Measurements from ENCODE around the gene SLAMF9. TPM values are rescaled to one million over a fixed set of nuclear protein-coding genes. Genes with fewer than 3 reads are reported as not detected.

The SLAMF9 gene
- total and polyA plus RNA-seq, 2 experiments from 2014 or later = 0.48 TPM; not detected in 1

DNA sequence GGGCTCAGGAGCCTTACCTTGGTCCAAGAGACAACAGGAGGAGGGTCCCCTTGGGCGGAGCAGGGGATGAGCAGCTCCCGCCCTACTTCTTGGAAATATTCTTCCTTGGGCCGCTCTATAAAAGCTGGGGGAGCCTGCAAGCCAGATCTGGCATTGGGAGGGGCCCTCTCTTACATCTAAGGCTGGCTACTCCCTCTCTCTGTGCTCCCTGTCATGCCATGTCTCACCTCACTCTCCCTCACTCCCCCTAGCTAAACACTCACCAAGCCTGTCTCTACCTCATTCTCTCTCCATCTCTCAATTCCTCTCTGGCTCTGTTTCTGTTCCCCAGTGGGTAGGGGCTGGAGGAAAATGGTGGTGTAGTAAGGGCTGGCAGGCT lies 22.3 kb downstream of the SLAMF9 start:
- no peak overlapping the region for H3K9ac ChIP-seq
- in situ Hi-C loops (cut with MboI) = no loop called here
- no peaks in the 10 kb centered on the region for H3K9me2 ChIP-seq (ENCODE audit: insufficient read depth)
- 88 to 100% methylated on average over 3 of the region's 3 CpGs for WGBS, 2 experiments (ENCODE audit: low coverage in 1 of 2, low lambda C conversion rate in 2 of 2, missing lambda C conversion rate in 2 of 2)
- TF ChIP-seq EZH2 (IDR thresholded peaks at IDR 0.05; ENCODE audit: insufficient read depth, poor library complexity, severe bottlenecking) (no peak), EZH2phosphoT487 (IDR thresholded peaks at IDR 0.05; ENCODE audit: insufficient read depth, low read depth) (no peak)
- DNase-seq = no peak
- H3F3A ChIP-seq (ENCODE audit: insufficient read depth) = no peaks in the 10 kb centered on the region
- H3K27me3 ChIP-seq (replicated peaks; ENCODE audit: insufficient read depth) = no peaks in the 10 kb centered on the region
- no peak overlapping the region for H3K27ac ChIP-seq
- no peaks in the 10 kb centered on the region for H3K4me1 ChIP-seq (ENCODE audit: insufficient read depth)
- H3K4me3 ChIP-seq = no peak overlapping the region
- H3K36me3 ChIP-seq (ENCODE audit: low read depth) = no peaks in the 10 kb centered on the region
- no peak overlapping the region for H3K4me2 ChIP-seq (ENCODE audit: unreplicated experiment)
- H2AFZ ChIP-seq = no peak overlapping the region
- no peaks in the 10 kb centered on the region for H3K79me2 ChIP-seq (ENCODE audit: insufficient read depth)
- no peaks in the 10 kb centered on the region for H3K9me3 ChIP-seq (ENCODE audit: low read depth)
- no peaks in the 10 kb centered on the region for H4K20me1 ChIP-seq (ENCODE audit: insufficient read depth)

GRCh38 chr1:159931101-159931794 lies 22.8 kb downstream of the SLAMF9 start:
- no peak for TF ChIP-seq EZH2 (IDR thresholded peaks at IDR 0.05; ENCODE audit: insufficient read depth, poor library complexity, severe bottlenecking)
- TF ChIP-seq EZH2phosphoT487 (IDR thresholded peaks at IDR 0.05; ENCODE audit: insufficient read depth, low read depth) = no peak
- 60 to 69% methylated on average over 13 of the region's 13 CpGs for WGBS, 2 experiments (ENCODE audit: low coverage in 1 of 2, low lambda C conversion rate in 2 of 2, missing lambda C conversion rate in 2 of 2)
- Histone ChIP-seq H3K9ac (no peak overlapping the region), H3K27ac (no peak overlapping the region), H3K27me3 (replicated peaks; ENCODE audit: insufficient read depth) (no peaks in the 10 kb centered on the region), H3F3A (ENCODE audit: insufficient read depth) (no peaks in the 10 kb centered on the region), H3K4me3 (no peak overlapping the region), H3K4me2 (ENCODE audit: unreplicated experiment) (no peak overlapping the region), H3K79me2 (ENCODE audit: insufficient read depth) (no peaks in the 10 kb centered on the region), H4K20me1 (ENCODE audit: insufficient read depth) (no peaks in the 10 kb centered on the region), H3K4me1 (ENCODE audit: insufficient read depth) (no peaks in the 10 kb centered on the region), H3K9me2 (ENCODE audit: insufficient read depth) (no peaks in the 10 kb centered on the region), H3K9me3 (ENCODE audit: low read depth) (no peaks in the 10 kb centered on the region), H3K36me3 (ENCODE audit: low read depth) (no peaks in the 10 kb centered on the region), H2AFZ (no peak overlapping the region)
- DNase-seq = no peak
- in situ Hi-C loops (cut with MboI) = no loop called here

GRCh38 chr1:159930634-159931033 lies 23.4 kb downstream of the SLAMF9 start:
- 89 to 91% methylated on average over 8 of the region's 8 CpGs for WGBS, 2 experiments (ENCODE audit: low coverage in 1 of 2, low lambda C conversion rate in 2 of 2, missing lambda C conversion rate in 2 of 2)
- no peaks in the 10 kb centered on the region for H3K9me3 ChIP-seq (ENCODE audit: low read depth)
- H3K27ac ChIP-seq = no peak overlapping the region

DNA sequence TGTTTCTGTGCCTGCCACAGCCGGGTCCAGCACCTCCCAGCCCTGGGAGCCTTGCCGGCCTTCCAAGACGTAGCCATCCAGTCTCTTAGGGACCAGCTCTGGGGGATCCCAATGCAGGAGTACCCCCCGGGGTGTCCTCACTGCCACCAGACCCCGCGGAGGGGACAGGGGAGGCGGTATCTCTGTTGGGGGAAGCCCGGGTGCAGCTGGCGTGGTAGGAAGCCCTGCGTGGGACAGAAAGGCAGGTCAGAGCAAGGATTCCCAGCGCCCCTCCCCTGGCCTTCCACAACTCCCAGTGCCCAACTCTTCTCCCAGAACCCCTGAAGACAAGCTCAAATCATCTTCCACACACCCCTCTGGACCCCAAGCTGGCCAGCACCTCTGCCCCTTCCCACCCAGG lies 23.8 kb downstream of the SLAMF9 start:
- H3K27ac ChIP-seq = no peak overlapping the region
- no peak overlapping the region for H3K9ac ChIP-seq
- no peaks in the 10 kb centered on the region for H3K79me2 ChIP-seq (ENCODE audit: insufficient read depth)
- in situ Hi-C loops (cut with MboI) = no loop called here
- H3K36me3 ChIP-seq (ENCODE audit: low read depth) = no peaks in the 10 kb centered on the region
- TF ChIP-seq EZH2phosphoT487 (IDR thresholded peaks at IDR 0.05; ENCODE audit: insufficient read depth, low read depth) (no peak), EZH2 (IDR thresholded peaks at IDR 0.05; ENCODE audit: insufficient read depth, poor library complexity, severe bottlenecking) (no peak)
- H3K4me3 ChIP-seq = no peak overlapping the region
- no peak overlapping the region for H3K4me2 ChIP-seq (ENCODE audit: unreplicated experiment)
- no peaks in the 10 kb centered on the region for H3K9me3 ChIP-seq (ENCODE audit: low read depth)
- no peaks in the 10 kb centered on the region for H3K27me3 ChIP-seq (replicated peaks; ENCODE audit: insufficient read depth)
- no peak overlapping the region for H2AFZ ChIP-seq
- no peaks in the 10 kb centered on the region for H3F3A ChIP-seq (ENCODE audit: insufficient read depth)
- no peak for DNase-seq
- WGBS, 2 experiments (ENCODE audit: low coverage in 1 of 2, low lambda C conversion rate in 2 of 2, missing lambda C conversion rate in 2 of 2) = 93% methylated on average over 11 of the region's 11 CpGs
- H3K4me1 ChIP-seq (ENCODE audit: insufficient read depth) = no peaks in the 10 kb centered on the region
- no peaks in the 10 kb centered on the region for H3K9me2 ChIP-seq (ENCODE audit: insufficient read depth)
- H4K20me1 ChIP-seq (ENCODE audit: insufficient read depth) = no peaks in the 10 kb centered on the region

More at GRCh38 chr1:159930634-159931033, 23.4 kb downstream of the SLAMF9 start:
- H2AFZ ChIP-seq = no peak overlapping the region
- no peaks in the 10 kb centered on the region for H3K4me1 ChIP-seq (ENCODE audit: insufficient read depth)
- no peaks in the 10 kb centered on the region for H3K79me2 ChIP-seq (ENCODE audit: insufficient read depth)
- no peak overlapping the region for H3K4me2 ChIP-seq (ENCODE audit: unreplicated experiment)
- H3K4me3 ChIP-seq = no peak overlapping the region
- TF ChIP-seq EZH2phosphoT487 (IDR thresholded peaks at IDR 0.05; ENCODE audit: insufficient read depth, low read depth) (no peak), EZH2 (IDR thresholded peaks at IDR 0.05; ENCODE audit: insufficient read depth, poor library complexity, severe bottlenecking) (no peak)
- in situ Hi-C loops (cut with MboI) = no loop called here
- no peaks in the 10 kb centered on the region for H4K20me1 ChIP-seq (ENCODE audit: insufficient read depth)
- DNase-seq = no peak
- no peaks in the 10 kb centered on the region for H3K9me2 ChIP-seq (ENCODE audit: insufficient read depth)
- H3K27me3 ChIP-seq (replicated peaks; ENCODE audit: insufficient read depth) = no peaks in the 10 kb centered on the region
- H3K36me3 ChIP-seq (ENCODE audit: low read depth) = no peaks in the 10 kb centered on the region
- no peaks in the 10 kb centered on the region for H3F3A ChIP-seq (ENCODE audit: insufficient read depth)
- H3K9ac ChIP-seq = no peak overlapping the region
